Dedifferentiated amniotic fluid mesenchymal stem cell (primary cell): ENCODE results near the gene LAMB4.

Source experiments
- DNase-seq: peaks from one replicate; pipeline ENCODE4 v3.0.0-alpha.2; 2016; ENCODE audit errors: extremely low spot score

Gene LAMB4

GRCh38 chr7:107998660-107999480 is 131.3 kb downstream of the LAMB4 start:
- no peak for DNase-seq

- DNase-seq = no peak
Measured at GRCh38 chr7:107998150-107998549, 132.0 kb downstream of the LAMB4 start.

GRCh38 chr7:107996072-107996882 is 133.9 kb downstream of the LAMB4 start:
- no peak for DNase-seq

- DNase-seq = peak; percentile 32
Measured at GRCh38 chr7:107995184-107996071, 134.7 kb downstream of the LAMB4 start.

- no peak for DNase-seq
Measured at GRCh38 chr7:107994421-107995030, 135.6 kb downstream of the LAMB4 start.

GRCh38 chr7:107993891-107994291 is 136.3 kb downstream of the LAMB4 start:
- no peak for DNase-seq

GRCh38 chr7:107989618-107990373 is 140.4 kb downstream of the LAMB4 start:
- no peak for DNase-seq

- DNase-seq = no peak
Measured at GRCh38 chr7:107982918-107983389, 147.2 kb downstream of the LAMB4 start.

GRCh38 chr7:107982042-107982840 is 147.9 kb downstream of the LAMB4 start:
- no peak for DNase-seq

- DNase-seq = no peak
Measured at GRCh38 chr7:107981466-107981865, 148.7 kb downstream of the LAMB4 start.

- no peak for DNase-seq
Measured at GRCh38 chr7:107980671-107981190, 149.4 kb downstream of the LAMB4 start.

GRCh38 chr7:107980171-107980570 is 150.0 kb downstream of the LAMB4 start:
- DNase-seq = no peak

- no peak for DNase-seq
Measured at GRCh38 chr7:107978815-107979408, 151.2 kb downstream of the LAMB4 start.

GRCh38 chr7:107977048-107977447 is 153.1 kb downstream of the LAMB4 start:
- DNase-seq = no peak

- no peak for DNase-seq
Measured at GRCh38 chr7:107976620-107977019, 153.5 kb downstream of the LAMB4 start.

GRCh38 chr7:107975394-107976013 is 154.7 kb downstream of the LAMB4 start:
- no peak for DNase-seq

GRCh38 chr7:107973861-107974260 is 156.3 kb downstream of the LAMB4 start:
- no peak for DNase-seq
